22Rv1 (cell line): ENCODE results near the gene TP53RK.

Experiments used
- ZFX ChIP-seq: fragments of 450-650 bp; IDR thresholded peaks from 2 replicates; pipeline ENCODE4 v1.6.1; 2017; ENCODE audit warnings: antibody characterized with exemption, borderline replicate concordance
- TF ChIP-seq, protein P1 (sequence below): fragments of 450-650 bp; IDR thresholded peaks from 2 replicates; pipeline ENCODE4 v1.5.1; 2017; ENCODE audit warnings: mild to moderate bottlenecking

DNA sequence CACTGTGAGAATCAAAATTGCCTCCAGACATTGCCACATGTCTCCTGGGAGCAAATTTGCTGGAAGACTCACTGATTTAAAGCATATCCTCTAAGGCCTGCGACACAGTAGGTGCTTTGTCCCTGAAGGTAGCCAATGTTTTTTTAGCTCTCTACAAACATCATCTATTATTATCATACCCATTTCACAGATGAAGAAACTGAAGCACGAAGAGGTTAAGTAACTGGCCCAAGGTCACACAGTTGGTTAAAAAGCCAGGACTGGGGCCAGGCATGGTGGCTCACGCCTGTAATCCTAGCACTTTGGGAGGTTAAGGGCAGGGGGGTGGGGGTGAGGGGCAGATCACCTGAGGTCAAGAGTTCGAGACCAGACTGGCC lies 50.4 kb downstream of the TP53RK start:
- TF ChIP-seq, protein P1, sequence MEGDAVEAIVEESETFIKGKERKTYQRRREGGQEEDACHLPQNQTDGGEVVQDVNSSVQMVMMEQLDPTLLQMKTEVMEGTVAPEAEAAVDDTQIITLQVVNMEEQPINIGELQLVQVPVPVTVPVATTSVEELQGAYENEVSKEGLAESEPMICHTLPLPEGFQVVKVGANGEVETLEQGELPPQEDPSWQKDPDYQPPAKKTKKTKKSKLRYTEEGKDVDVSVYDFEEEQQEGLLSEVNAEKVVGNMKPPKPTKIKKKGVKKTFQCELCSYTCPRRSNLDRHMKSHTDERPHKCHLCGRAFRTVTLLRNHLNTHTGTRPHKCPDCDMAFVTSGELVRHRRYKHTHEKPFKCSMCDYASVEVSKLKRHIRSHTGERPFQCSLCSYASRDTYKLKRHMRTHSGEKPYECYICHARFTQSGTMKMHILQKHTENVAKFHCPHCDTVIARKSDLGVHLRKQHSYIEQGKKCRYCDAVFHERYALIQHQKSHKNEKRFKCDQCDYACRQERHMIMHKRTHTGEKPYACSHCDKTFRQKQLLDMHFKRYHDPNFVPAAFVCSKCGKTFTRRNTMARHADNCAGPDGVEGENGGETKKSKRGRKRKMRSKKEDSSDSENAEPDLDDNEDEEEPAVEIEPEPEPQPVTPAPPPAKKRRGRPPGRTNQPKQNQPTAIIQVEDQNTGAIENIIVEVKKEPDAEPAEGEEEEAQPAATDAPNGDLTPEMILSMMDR: no peak
- TF ChIP-seq ZFX: no peak
